GM18868 (cell line): Measurements from ENCODE around the gene RNPEPL1.
"Not testable (repeated sequence)": the region's sequence is repeated elsewhere in the genome, so short reads cannot be mapped to it uniquely, and the experiment has no call there.

ENCODE experiments used
- ATAC-seq: cut with Tn5 transposase; IDR thresholded peaks from one replicate; pipeline ENCODE4 v1.9.1; 2021; ENCODE audit warnings: mild to moderate bottlenecking, moderate library complexity; ENCODE audit not compliant: unreplicated experiment

RNPEPL1 gene

GRCh38 chr2:240602266-240603050 lies 34.2 kb downstream of the RNPEPL1 start:
- no peak for ATAC-seq

- ATAC-seq, result no peak
These were observed 35.0 kb downstream of the RNPEPL1 start for GRCh38 chr2:240603081-240603835.

DNA sequence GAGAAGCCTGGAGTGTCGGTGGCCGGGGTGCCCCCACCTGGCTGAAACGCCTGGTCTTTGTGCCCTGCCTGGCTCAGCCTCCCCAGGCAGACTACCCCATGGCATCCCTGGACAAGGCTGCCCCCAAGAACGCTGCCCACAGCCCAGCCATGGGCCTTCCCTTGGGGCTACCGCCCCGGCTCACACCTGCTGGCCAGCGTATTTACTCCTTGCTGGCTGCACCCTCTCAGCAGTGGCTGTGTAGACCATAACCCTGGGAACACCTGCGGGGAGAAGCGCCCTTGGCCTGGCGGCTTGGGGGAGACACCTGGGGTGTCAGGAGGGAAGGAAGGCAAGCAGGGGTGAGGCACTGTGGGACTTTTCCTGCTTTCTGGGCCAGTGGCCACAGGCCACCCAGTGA lies 35.6 kb downstream of the RNPEPL1 start:
- no peak for ATAC-seq

DNA sequence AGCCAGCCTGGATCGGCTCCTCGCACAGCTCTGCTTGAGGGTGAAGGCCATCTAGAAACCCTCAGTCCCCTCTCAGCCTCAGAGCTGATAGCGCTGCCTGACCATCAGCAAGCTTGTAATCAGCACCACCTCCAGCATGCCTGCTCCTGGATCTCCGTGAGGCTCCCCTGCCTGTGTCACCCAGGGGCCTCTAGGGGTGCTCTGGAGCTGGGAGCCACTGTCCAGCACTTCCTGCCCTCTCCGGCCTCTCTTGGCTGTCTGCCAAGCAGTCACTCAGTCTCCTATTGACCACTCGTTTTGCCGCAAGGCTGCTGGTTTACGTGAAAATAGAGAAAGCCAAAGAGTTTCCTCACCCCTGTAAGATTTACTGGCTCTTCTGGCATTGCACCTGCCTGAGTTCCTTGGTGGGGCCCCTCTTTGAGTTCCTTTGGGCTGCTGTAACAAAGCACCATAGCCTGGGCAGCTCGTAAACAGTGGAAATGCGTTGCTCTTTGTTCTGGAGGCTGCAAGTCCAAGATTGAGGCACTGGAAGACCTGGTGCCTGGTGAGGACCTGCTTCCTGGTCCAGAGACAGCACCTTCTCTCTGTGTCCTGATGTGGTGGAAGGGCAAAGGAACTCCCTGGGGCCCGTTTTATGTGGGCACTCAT lies 36.1 kb downstream of the RNPEPL1 start:
- no peak for ATAC-seq

- no peak for ATAC-seq
These were observed 36.8 kb downstream of the RNPEPL1 start for GRCh38 chr2:240604939-240605716.

DNA sequence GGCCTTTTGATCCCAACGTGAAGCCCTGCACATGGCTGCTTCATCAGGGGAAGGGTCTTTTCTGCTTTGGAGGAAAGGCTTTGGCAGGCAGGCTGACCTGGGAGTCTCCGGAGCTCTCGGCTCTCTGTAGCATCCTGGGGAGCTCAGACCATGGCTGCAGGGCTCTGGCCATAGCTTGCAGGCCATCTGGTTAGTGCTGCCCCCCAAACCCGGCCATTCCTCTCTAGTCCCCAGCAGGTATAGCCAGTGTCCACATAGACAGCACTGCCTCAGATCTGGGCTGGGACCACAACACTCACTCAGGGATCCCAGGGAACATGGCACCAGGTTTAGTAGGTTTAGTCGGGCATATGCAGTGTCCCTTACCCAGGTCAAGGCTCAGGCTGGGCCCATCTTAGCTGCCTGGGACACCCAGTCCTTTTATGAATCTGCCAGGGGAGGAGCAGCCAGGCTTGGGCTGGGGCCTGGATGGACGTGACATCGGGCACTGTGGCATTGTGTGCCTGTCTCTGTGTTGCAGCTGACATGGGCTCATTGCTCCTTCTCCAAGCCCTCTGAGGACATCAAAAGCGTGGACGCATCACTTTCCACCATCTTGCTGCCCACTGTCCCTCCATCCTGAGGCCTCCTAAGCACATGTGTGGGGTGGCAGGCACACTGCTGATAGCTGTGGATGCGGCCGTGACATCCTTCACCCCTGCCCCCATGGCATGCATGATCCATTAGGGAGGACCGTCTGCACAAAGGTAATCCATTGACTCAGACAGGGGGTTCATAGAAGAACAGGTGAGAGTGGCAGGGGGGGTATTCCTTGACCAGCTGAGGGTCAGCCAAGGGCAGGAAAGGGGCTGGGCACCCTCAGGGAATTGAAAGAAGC lies 37.8 kb downstream of the RNPEPL1 start:
- ATAC-seq, result no peak

GRCh38 chr2:240611601-240612210 lies 43.4 kb downstream of the RNPEPL1 start:
- ATAC-seq, result no peak

GRCh38 chr2:240613781-240614180 lies 45.5 kb downstream of the RNPEPL1 start:
- no peak for ATAC-seq

DNA sequence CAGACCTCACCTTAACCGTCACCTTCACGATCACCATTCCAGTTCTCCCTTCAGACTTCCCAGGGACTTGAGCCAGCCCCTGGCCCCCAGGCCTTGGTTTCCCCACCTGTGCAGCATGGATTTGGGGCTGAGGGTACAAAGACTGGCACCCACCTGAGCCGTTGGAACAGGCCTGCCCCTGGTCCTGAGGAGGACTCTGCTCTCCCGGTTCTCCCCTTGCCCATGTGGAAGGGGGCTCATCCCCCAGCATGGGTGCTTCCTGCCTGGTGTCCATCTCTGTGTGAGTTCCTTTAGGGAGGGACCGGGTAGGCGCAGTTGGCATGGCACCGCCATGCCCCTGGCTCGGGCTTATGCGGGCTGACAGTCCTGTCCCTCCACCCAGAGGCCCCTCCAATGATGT lies 46.1 kb downstream of the RNPEPL1 start:
- no peak for ATAC-seq

- ATAC-seq, result no peak
These were observed 47.1 kb downstream of the RNPEPL1 start for GRCh38 chr2:240615396-240615795.

- no peak for ATAC-seq
These were observed 47.7 kb downstream of the RNPEPL1 start for GRCh38 chr2:240615820-240616547.

GRCh38 chr2:240616860-240617666 lies 48.8 kb downstream of the RNPEPL1 start:
- not testable (repeated sequence) for ATAC-seq

GRCh38 chr2:240618776-240619175 lies 50.5 kb downstream of the RNPEPL1 start:
- no peak for ATAC-seq

GRCh38 chr2:240619506-240620148 lies 51.3 kb downstream of the RNPEPL1 start:
- no peak for ATAC-seq

- ATAC-seq, result no peak
These were observed 52.0 kb downstream of the RNPEPL1 start for GRCh38 chr2:240620149-240620731.

- no peak for ATAC-seq
These were observed 52.6 kb downstream of the RNPEPL1 start for GRCh38 chr2:240620859-240621258.

DNA sequence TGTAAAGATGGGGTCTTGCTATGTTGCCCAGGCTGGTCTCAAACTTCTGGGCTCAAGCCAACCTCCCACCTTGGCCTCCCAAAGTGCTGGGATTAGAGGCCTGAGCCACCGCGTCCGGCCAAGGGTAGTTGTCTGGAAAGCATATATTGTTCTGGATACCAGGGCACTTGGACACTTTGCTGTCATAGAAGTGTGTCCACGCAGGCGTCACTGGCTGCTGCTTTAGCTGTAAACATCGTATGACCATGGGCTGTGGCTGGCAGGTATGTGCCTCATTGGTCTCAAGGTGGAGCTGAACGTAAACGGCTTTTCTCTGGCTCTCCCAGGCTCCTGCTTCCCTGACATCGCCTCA lies 53.8 kb downstream of the RNPEPL1 start:
- no peak for ATAC-seq
